ENCODE results near the gene GZF1. TPM values are rescaled to one million over a fixed set of nuclear protein-coding genes. Genes with fewer than 3 reads are reported as not detected.
"Not testable (repeated sequence)": the region's sequence is repeated elsewhere in the genome, so short reads cannot be mapped to it uniquely, and the experiment has no call there.

GZF1 gene
- total and polyA plus RNA-seq, 2 donors = 8.5 to 10.6 TPM

DNA sequence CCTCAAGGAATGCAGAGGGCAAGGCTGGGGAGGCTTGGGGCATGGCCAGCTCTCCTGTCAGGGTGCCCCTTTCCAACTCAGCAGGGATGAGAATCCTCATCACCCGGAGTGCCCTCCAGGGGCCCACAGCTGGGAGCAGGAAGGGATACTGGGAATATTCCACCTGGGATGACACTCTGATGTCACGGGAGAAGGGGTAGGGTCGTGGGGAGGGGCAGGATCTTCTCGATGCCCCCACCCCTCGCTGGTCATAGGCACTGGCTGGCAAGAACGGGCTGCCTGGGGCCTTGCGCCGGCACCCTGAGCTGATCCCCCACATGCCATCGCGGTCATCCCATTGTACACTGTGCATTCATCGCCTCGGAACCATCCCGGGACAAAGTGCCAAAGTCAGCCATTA is 22.0 kb upstream of the GZF1 start:
- no peak overlapping the region for H3K27ac ChIP-seq (ENCODE audit: low read depth in 1 of 2, low read length in 1 of 2)
- no peaks in the 10 kb centered on the region for H3K36me3 ChIP-seq (ENCODE audit: control insufficient read depth in 2 of 2, insufficient read depth in 2 of 2, low read length in 1 of 2)
- H3K27me3 ChIP-seq (ENCODE audit: control insufficient read depth in 2 of 2, insufficient read depth in 1 of 2, low read length in 1 of 2) = no peaks in the 10 kb centered on the region
- no peak for DNase-seq (ENCODE audit: low read depth in 6 of 9, low spot score in 9 of 9)
- no peak overlapping the region for H3K4me3 ChIP-seq (ENCODE audit: low read length in 2 of 2)
- H3K4me1 ChIP-seq (ENCODE audit: control insufficient read depth in 2 of 2, insufficient read depth in 2 of 2, low read length in 2 of 2) = no peaks in the 10 kb centered on the region
- WGBS = 89% methylated on average over 13 of the region's 13 CpGs
- H3K9me3 ChIP-seq (ENCODE audit: control insufficient read depth in 2 of 2, insufficient read depth in 1 of 2, low read length in 1 of 2) = no peaks in the 10 kb centered on the region

DNA sequence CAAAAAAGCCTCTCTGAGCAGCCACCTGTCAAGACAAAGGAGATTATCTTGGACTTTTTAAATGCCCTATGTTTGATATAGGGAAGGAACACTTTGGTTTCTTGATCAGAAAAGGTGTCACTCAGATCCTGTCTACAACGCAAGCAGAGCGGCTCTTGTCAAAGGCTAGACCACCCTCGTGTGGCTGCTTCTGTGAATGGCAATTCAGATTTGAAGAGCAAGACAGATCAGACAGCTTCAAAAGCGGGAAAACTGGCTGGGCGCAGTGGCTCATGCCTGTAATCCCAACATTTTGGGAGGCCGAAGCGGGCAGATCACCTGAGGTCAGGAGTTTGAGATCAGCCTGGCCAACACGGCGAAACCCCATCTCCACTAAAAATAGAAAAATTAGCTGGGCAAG is 21.5 kb upstream of the GZF1 start:
- peak in 4 of 9 donors; percentile 27 to 67 (median 53) for DNase-seq (ENCODE audit: low read depth in 6 of 9, low spot score in 9 of 9)
- Histone ChIP-seq H3K9me3 (ENCODE audit: control insufficient read depth in 2 of 2, insufficient read depth in 1 of 2, low read length in 1 of 2) (no peaks in the 10 kb centered on the region), H3K36me3 (ENCODE audit: control insufficient read depth in 2 of 2, insufficient read depth in 2 of 2, low read length in 1 of 2) (no peaks in the 10 kb centered on the region), H3K4me3 (ENCODE audit: low read length in 2 of 2) (no peak overlapping the region), H3K4me1 (ENCODE audit: control insufficient read depth in 2 of 2, insufficient read depth in 2 of 2, low read length in 2 of 2) (no peaks in the 10 kb centered on the region), H3K27me3 (ENCODE audit: control insufficient read depth in 2 of 2, insufficient read depth in 1 of 2, low read length in 1 of 2) (no peaks in the 10 kb centered on the region), H3K27ac (ENCODE audit: low read depth in 1 of 2, low read length in 1 of 2) (no peak overlapping the region)
- 61% methylated on average over 9 of the region's 9 CpGs for WGBS

DNA sequence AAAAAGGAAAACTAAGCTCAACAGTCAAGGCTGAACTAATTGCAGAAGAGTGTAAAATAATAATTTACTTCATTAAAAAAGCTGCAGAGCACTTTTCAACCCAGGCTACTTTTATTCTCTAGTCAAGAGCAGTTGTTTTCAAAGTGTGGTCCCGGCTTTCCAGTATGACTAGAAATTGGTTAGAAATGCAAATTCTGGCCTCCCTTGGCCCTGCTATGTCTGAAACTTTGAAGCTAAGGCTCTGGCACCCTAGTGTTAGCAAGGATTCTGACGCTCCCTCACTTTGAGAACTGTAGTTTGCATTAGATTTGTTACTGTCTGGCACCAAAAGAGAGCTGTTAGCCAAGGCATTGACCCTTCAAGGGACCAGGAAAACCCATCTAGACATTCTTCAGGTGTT is 20.9 kb upstream of the GZF1 start:
- WGBS = 92% methylated on average over 2 of the region's 2 CpGs
- Histone ChIP-seq H3K4me3 (ENCODE audit: low read length in 2 of 2) (no peak overlapping the region), H3K27ac (ENCODE audit: low read depth in 1 of 2, low read length in 1 of 2) (no peak overlapping the region), H3K4me1 (ENCODE audit: control insufficient read depth in 2 of 2, insufficient read depth in 2 of 2, low read length in 2 of 2) (no peaks in the 10 kb centered on the region), H3K36me3 (ENCODE audit: control insufficient read depth in 2 of 2, insufficient read depth in 2 of 2, low read length in 1 of 2) (no peaks in the 10 kb centered on the region), H3K9me3 (ENCODE audit: control insufficient read depth in 2 of 2, insufficient read depth in 1 of 2, low read length in 1 of 2) (no peaks in the 10 kb centered on the region), H3K27me3 (ENCODE audit: control insufficient read depth in 2 of 2, insufficient read depth in 1 of 2, low read length in 1 of 2) (no peaks in the 10 kb centered on the region)
- DNase-seq (ENCODE audit: low read depth in 6 of 9, low spot score in 9 of 9) = no peak

DNA sequence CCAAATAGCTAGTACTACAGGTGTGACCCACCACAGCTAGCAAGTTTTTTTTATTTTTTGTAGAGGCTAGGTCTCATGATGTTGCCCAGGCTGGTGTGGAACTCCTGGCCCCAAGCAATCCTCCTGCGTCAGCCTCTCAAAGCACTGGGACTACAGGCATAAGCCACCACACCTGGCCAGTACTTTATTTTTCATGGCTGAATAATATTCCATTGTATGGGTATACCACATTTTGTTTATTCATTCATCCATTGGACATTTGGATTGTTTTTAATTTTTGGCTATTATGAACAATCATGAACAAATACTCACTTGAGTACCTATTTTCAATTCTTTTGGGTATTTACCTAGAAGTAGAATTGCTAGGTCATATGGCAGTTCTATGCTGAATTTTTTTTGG is 18.4 kb upstream of the GZF1 start:
- no peaks in the 10 kb centered on the region for H3K27me3 ChIP-seq (ENCODE audit: control insufficient read depth in 2 of 2, insufficient read depth in 1 of 2, low read length in 1 of 2)
- no peak for DNase-seq (ENCODE audit: low read depth in 6 of 9, low spot score in 9 of 9)
- H3K36me3 ChIP-seq (ENCODE audit: control insufficient read depth in 2 of 2, insufficient read depth in 2 of 2, low read length in 1 of 2) = no peaks in the 10 kb centered on the region
- H3K9me3 ChIP-seq (ENCODE audit: control insufficient read depth in 2 of 2, insufficient read depth in 1 of 2, low read length in 1 of 2) = no peaks in the 10 kb centered on the region
- no peak overlapping the region for H3K4me3 ChIP-seq (ENCODE audit: low read length in 2 of 2)
- no peaks in the 10 kb centered on the region for H3K4me1 ChIP-seq (ENCODE audit: control insufficient read depth in 2 of 2, insufficient read depth in 2 of 2, low read length in 2 of 2)
- WGBS = 100% methylated on average over 1 of the region's 1 CpG
- H3K27ac ChIP-seq (ENCODE audit: low read depth in 1 of 2, low read length in 1 of 2) = no peak overlapping the region

DNA sequence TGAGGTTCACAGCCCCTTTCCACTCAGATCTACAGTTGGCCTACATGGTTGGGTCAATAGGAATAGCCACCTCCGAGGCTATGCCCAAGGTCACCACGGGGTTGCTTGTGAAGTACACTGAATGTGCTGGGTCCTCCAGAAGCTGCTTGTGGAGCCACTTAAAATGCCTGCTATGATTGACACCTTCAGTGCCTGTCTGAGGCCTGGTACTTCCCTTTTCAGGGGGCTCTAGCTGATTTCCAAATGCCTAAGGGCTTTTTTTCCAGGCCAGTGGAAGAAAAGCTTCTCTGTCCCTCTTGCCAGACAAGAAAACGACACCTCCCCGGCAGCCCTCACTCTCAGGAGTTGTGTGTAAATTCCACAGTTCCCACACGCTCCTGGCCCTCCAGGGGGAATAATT is 17.6 kb upstream of the GZF1 start:
- 61% methylated on average over 5 of the region's 5 CpGs for WGBS
- DNase-seq (ENCODE audit: low read depth in 6 of 9, low spot score in 9 of 9) = no peak
- H3K4me1 ChIP-seq (ENCODE audit: control insufficient read depth in 2 of 2, insufficient read depth in 2 of 2, low read length in 2 of 2) = peaks cover 3 to 5% of the 10 kb centered on the region in 2 donors

DNA sequence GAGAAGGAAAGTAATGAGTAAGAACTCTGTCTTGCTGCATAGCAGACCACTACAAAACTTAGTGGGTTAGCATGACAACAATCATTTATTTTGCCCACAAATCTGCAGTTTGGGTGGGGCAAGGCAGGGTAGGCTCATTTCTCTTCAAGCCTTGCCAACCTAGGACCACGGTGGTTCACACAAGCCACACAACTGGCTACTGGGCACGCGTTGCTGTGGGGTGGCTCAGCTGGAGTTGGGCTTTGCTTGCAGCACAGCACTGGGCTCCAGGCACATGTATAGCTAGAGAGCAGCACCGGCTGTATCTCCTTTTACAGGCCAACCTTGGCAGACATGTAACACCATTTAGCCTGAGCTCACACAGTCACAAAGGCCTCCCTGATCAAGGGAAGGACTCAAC is 16.0 kb upstream of the GZF1 start:
- 96% methylated on average over 4 of the region's 4 CpGs for WGBS
- Histone ChIP-seq H3K27me3 (ENCODE audit: control insufficient read depth in 2 of 2, insufficient read depth in 1 of 2, low read length in 1 of 2) (no peaks in the 10 kb centered on the region), H3K36me3 (ENCODE audit: control insufficient read depth in 2 of 2, insufficient read depth in 2 of 2, low read length in 1 of 2) (no peaks in the 10 kb centered on the region), H3K4me3 (ENCODE audit: low read length in 2 of 2) (no peak overlapping the region), H3K4me1 (ENCODE audit: control insufficient read depth in 2 of 2, insufficient read depth in 2 of 2, low read length in 2 of 2) (peaks cover 4 to 9% of the 10 kb centered on the region in 2 donors), H3K27ac (ENCODE audit: low read depth in 1 of 2, low read length in 1 of 2) (no peak overlapping the region), H3K9me3 (ENCODE audit: control insufficient read depth in 2 of 2, insufficient read depth in 1 of 2, low read length in 1 of 2) (peaks cover 0 to 1% of the 10 kb centered on the region in 2 donors)
- DNase-seq (ENCODE audit: low read depth in 6 of 9, low spot score in 9 of 9) = no peak

More for the DNA sequence above, 17.6 kb upstream of the GZF1 start:
- Histone ChIP-seq H3K9me3 (ENCODE audit: control insufficient read depth in 2 of 2, insufficient read depth in 1 of 2, low read length in 1 of 2) (no peaks in the 10 kb centered on the region), H3K27me3 (ENCODE audit: control insufficient read depth in 2 of 2, insufficient read depth in 1 of 2, low read length in 1 of 2) (no peaks in the 10 kb centered on the region), H3K27ac (ENCODE audit: low read depth in 1 of 2, low read length in 1 of 2) (no peak overlapping the region), H3K36me3 (ENCODE audit: control insufficient read depth in 2 of 2, insufficient read depth in 2 of 2, low read length in 1 of 2) (no peaks in the 10 kb centered on the region), H3K4me3 (ENCODE audit: low read length in 2 of 2) (no peak overlapping the region)

DNA sequence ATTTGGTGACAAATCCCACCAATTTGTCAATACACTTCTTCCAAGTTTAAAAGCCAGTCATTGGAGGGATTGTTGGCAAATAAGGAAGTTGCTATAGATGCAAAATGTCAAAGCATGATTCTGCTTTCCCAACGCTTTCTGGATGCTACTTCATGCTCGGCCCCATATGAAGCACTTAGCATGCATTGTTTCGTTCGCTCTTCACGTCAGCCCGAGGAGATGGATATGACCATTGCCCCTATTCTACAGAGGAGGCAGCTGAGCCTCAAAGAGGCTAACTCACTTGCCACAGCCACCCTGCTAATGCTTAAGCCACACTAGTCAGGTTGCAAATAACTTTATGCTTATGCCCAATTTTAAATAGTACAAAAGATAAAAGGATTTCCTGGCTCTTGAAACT is 14.2 kb upstream of the GZF1 start:
- Histone ChIP-seq H3K4me1 (ENCODE audit: control insufficient read depth in 2 of 2, insufficient read depth in 2 of 2, low read length in 2 of 2) (peaks cover 11 to 20% of the 10 kb centered on the region in 2 donors), H3K27ac (ENCODE audit: low read depth in 1 of 2, low read length in 1 of 2) (no peak overlapping the region), H3K4me3 (ENCODE audit: low read length in 2 of 2) (no peak overlapping the region), H3K36me3 (ENCODE audit: control insufficient read depth in 2 of 2, insufficient read depth in 2 of 2, low read length in 1 of 2) (no peaks in the 10 kb centered on the region), H3K27me3 (ENCODE audit: control insufficient read depth in 2 of 2, insufficient read depth in 1 of 2, low read length in 1 of 2) (no peaks in the 10 kb centered on the region), H3K9me3 (ENCODE audit: control insufficient read depth in 2 of 2, insufficient read depth in 1 of 2, low read length in 1 of 2) (peaks cover 0 to 1% of the 10 kb centered on the region in 2 donors)
- DNase-seq (ENCODE audit: low read depth in 6 of 9, low spot score in 9 of 9) = no peak
- WGBS = 98% methylated on average over 6 of the region's 6 CpGs

DNA sequence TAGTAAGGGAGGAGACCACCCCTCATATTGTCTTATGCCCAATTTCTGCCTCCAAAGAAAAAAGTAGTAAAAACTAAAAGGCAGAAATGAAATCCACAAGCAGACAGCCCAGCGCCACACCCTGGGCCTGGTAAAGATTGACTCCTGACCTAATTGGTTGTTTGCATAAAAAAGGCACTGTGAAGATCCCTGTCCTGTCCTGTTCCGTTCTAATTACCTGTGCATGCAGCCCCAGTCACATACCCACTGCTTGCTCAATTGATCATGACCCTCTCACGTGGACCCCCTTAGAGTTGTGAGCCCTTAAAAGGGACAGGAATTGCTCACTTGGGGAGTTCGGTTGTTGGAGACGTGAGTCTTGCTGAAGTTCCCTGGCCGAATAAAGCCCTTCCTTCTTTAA is 13.5 kb upstream of the GZF1 start:
- not testable (repeated sequence) for DNase-seq (ENCODE audit: low read depth in 6 of 9, low spot score in 9 of 9); H3K9me3 ChIP-seq (ENCODE audit: control insufficient read depth in 2 of 2, insufficient read depth in 1 of 2, low read length in 1 of 2); H3K36me3 ChIP-seq (ENCODE audit: control insufficient read depth in 2 of 2, insufficient read depth in 2 of 2, low read length in 1 of 2); H3K4me3 ChIP-seq (ENCODE audit: low read length in 2 of 2); H3K27me3 ChIP-seq (ENCODE audit: control insufficient read depth in 2 of 2, insufficient read depth in 1 of 2, low read length in 1 of 2); H3K27ac ChIP-seq (ENCODE audit: low read depth in 1 of 2, low read length in 1 of 2)
- H3K4me1 ChIP-seq (ENCODE audit: control insufficient read depth in 2 of 2, insufficient read depth in 2 of 2, low read length in 2 of 2) = peaks cover 11 to 20% of the 10 kb centered on the region in 2 donors
- WGBS = 98% methylated on average over 6 of the region's 6 CpGs

DNA sequence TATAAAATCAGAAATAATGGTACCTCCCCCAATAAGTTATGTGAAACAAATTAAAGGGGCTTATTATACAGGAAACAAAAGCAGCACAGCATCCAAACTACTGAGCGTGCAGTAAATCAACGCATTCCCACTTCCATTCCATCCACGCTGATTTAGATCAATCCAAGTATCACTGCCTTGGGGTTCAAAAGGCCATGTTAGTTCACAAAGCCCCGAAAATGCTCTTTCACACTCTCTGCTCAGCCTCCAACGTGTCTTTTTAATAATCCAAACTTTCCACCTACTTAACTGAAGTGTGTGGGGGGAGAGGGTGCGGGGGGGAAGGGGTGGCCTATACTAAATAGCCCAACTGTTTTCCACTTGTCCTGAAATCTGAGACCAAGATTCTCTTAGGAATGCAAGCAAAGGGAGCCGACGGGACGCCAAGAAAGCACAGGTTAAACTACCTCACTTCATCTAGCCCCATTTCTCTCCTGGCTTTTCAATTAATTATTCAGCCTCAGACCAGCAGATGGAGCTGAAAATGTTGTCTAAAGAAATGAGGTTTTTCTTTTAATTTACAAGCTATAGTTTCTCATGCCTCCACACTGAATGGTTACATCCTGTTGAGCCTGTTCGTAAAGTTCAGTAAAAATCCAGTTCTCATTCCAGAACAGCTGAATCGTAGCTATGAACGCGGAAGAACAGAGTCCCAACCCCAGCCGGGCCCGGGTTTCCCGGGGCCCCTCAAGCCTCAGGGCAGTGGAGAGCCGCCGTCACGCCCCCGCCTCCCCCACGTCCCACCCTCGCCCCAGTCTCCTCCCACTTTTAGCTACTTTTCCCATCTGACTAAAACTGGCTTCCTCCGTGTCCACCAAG is 12.4 kb upstream of the GZF1 start:
- Histone ChIP-seq H3K4me1 (ENCODE audit: control insufficient read depth in 2 of 2, insufficient read depth in 2 of 2, low read length in 2 of 2) (peaks cover 11 to 20% of the 10 kb centered on the region in 2 donors), H3K27me3 (ENCODE audit: control insufficient read depth in 2 of 2, insufficient read depth in 1 of 2, low read length in 1 of 2) (no peaks in the 10 kb centered on the region), H3K9me3 (ENCODE audit: control insufficient read depth in 2 of 2, insufficient read depth in 1 of 2, low read length in 1 of 2) (peaks cover 0 to 1% of the 10 kb centered on the region in 2 donors), H3K4me3 (ENCODE audit: low read length in 2 of 2) (peak overlapping the region; percentile 62 to 91), H3K27ac (ENCODE audit: low read depth in 1 of 2, low read length in 1 of 2) (peak overlapping the region; percentile 95 to 99), H3K36me3 (ENCODE audit: control insufficient read depth in 2 of 2, insufficient read depth in 2 of 2, low read length in 1 of 2) (peaks cover 4 to 11% of the 10 kb centered on the region in 2 donors)
- 12% methylated on average over 23 of the region's 23 CpGs for WGBS
- DNase-seq (ENCODE audit: low read depth in 6 of 9, low spot score in 9 of 9) = peak in 3 of 9 donors; percentile 43 to 63 (median 55)
